H9 (cell line): Measurements from ENCODE around the gene RXFP3. TPM values are rescaled to one million over a fixed set of nuclear protein-coding genes. Genes with fewer than 3 reads are reported as not detected.

Experiments
- DNase-seq: peaks from one replicate; pipeline ENCODE4 v3.0.0-alpha.2; 2017
- H2AFZ ChIP-seq: one replicate; pipeline ENCODE4 v1.6.1; 2013; ENCODE audit warnings: mild to moderate bottlenecking, low read length, control low read depth, moderate library complexity
- H2AK5ac ChIP-seq: 2 replicates; pipeline ENCODE4 v1.6.1; 2013; ENCODE audit warnings: low read length, control low read depth, mixed read lengths; ENCODE audit not compliant: insufficient read length
- H2BK120ac ChIP-seq: one replicate; pipeline ENCODE4 v1.6.1; 2013; ENCODE audit warnings: low read depth, mild to moderate bottlenecking, low read length, control low read depth, inconsistent platforms; ENCODE audit not compliant: poor library complexity, severe bottlenecking
- H2BK12ac ChIP-seq: 2 replicates; pipeline ENCODE4 v1.6.1; 2013; ENCODE audit warnings: low read length, control low read depth, mixed read lengths, low read depth; ENCODE audit not compliant: insufficient read length
- H2BK15ac ChIP-seq: 2 replicates; pipeline ENCODE4 v1.6.1; 2013; ENCODE audit warnings: low read depth, low read length, control low read depth
- H2BK20ac ChIP-seq: one replicate; pipeline ENCODE4 v1.6.1; 2013; ENCODE audit warnings: low read depth, mild to moderate bottlenecking, low read length, control low read depth, inconsistent platforms; ENCODE audit not compliant: poor library complexity, severe bottlenecking
- H2BK5ac ChIP-seq: 2 replicates; pipeline ENCODE4 v1.6.1; 2013; ENCODE audit warnings: low read length, control low read depth, mixed read lengths; ENCODE audit not compliant: insufficient read length
- H3K14ac ChIP-seq: 2 replicates; pipeline ENCODE4 v1.6.1; 2013; ENCODE audit warnings: low read length, control low read depth; ENCODE audit not compliant: insufficient read depth
- H3K18ac ChIP-seq: 2 replicates; pipeline ENCODE4 v1.6.1; 2013; ENCODE audit warnings: low read depth, mild to moderate bottlenecking, mixed read lengths, low read length, control low read depth; ENCODE audit not compliant: insufficient read length
- H3K23ac ChIP-seq: 2 replicates; pipeline ENCODE4 v1.6.1; 2013; ENCODE audit warnings: low read length, control low read depth, mixed read lengths, low read depth; ENCODE audit not compliant: insufficient read length
- H3K23me2 ChIP-seq: 2 replicates; pipeline ENCODE4 v1.6.1; 2013; ENCODE audit warnings: low read depth, mild to moderate bottlenecking, mixed read lengths, low read length, control low read depth; ENCODE audit not compliant: insufficient read length, poor library complexity, severe bottlenecking
- H3K27ac ChIP-seq: 2 replicates; pipeline ENCODE4 v1.5.1; 2013; ENCODE audit warnings: low read length, control low read depth, mixed read lengths, low read depth; ENCODE audit not compliant: insufficient read length
- H3K27me3 ChIP-seq: 2 replicates; pipeline ENCODE4 v1.6.1; 2013; ENCODE audit warnings: low read length, control low read depth, inconsistent platforms; ENCODE audit not compliant: insufficient read depth
- H3K4ac ChIP-seq: 2 replicates; pipeline ENCODE4 v1.6.1; 2013; ENCODE audit warnings: low read depth, mild to moderate bottlenecking, control low read depth, inconsistent platforms, low read length, moderate library complexity
- H3K4me1 ChIP-seq: 2 replicates; pipeline ENCODE4 v1.6.1; 2013; ENCODE audit warnings: low read length, control low read depth, inconsistent platforms; ENCODE audit not compliant: insufficient read depth
- H3K4me2 ChIP-seq: 2 replicates; pipeline ENCODE4 v1.6.1; 2013; ENCODE audit warnings: low read length, control low read depth, mixed read lengths; ENCODE audit not compliant: insufficient read length, insufficient read depth
- H3K56ac ChIP-seq: 2 replicates; pipeline ENCODE4 v1.6.1; 2013; ENCODE audit warnings: low read depth, mild to moderate bottlenecking, mixed read lengths, low read length, control low read depth; ENCODE audit not compliant: insufficient read length
- H3K79me1 ChIP-seq: 2 replicates; pipeline ENCODE4 v1.6.1; 2013; ENCODE audit warnings: low read depth, mild to moderate bottlenecking, moderate library complexity, low read length, control low read depth, inconsistent platforms; ENCODE audit not compliant: insufficient read depth, poor library complexity, severe bottlenecking
- H3K79me2 ChIP-seq: 2 replicates; pipeline ENCODE4 v1.6.1; 2013; ENCODE audit warnings: low read length, control low read depth, inconsistent platforms; ENCODE audit not compliant: insufficient read depth
- H3K9ac ChIP-seq: 2 replicates; pipeline ENCODE4 v1.6.1; 2013; ENCODE audit warnings: low read length, control low read depth, mixed read lengths; ENCODE audit not compliant: insufficient read length; ENCODE audit errors: extremely low read depth
- H3K9me3 ChIP-seq: one replicate; pipeline ENCODE4 v1.6.1; 2013; ENCODE audit warnings: low read depth, low read length, inconsistent platforms; ENCODE audit not compliant: control insufficient read depth
- H3T11ph ChIP-seq: one replicate; pipeline ENCODE4 v1.6.1; 2013; ENCODE audit warnings: mild to moderate bottlenecking, low read length, control low read depth, inconsistent platforms
- H4K20me1 ChIP-seq: one replicate; pipeline ENCODE4 v1.6.1; 2013; ENCODE audit not compliant: control insufficient read depth, insufficient read length, insufficient read depth
- H4K5ac ChIP-seq: 2 replicates; pipeline ENCODE4 v1.6.1; 2013; ENCODE audit warnings: low read depth, mild to moderate bottlenecking, mixed read lengths, low read length, control low read depth; ENCODE audit not compliant: insufficient read length
- H4K8ac ChIP-seq: replicated peaks from 2 replicates; pipeline ENCODE4 v1.6.1; 2013; ENCODE audit warnings: low read length, control low read depth, mixed read lengths, low read depth; ENCODE audit not compliant: insufficient read length
- H4K91ac ChIP-seq: 2 replicates; pipeline ENCODE4 v1.6.1; 2013; ENCODE audit warnings: low read depth, mild to moderate bottlenecking, moderate library complexity, mixed read lengths, low read length, control low read depth; ENCODE audit not compliant: insufficient read length
- H3K27ac Mint-ChIP-seq, 3 experiments: 2 replicates in 2 of 3; 3 replicates in 1 of 3; pipeline ENCODE4 v1.8.0; 2020 to 2021; ENCODE audit warnings: mixed read lengths in 3 of 3, mild to moderate bottlenecking in 1 of 3, moderate library complexity in 1 of 3
- H3K27me3 Mint-ChIP-seq: 2 replicates; pipeline ENCODE4 v1.8.0; 2021; ENCODE audit warnings: low read depth, mild to moderate bottlenecking, moderate library complexity, mixed read lengths
- H3K36me3 Mint-ChIP-seq, 3 experiments: 2 replicates in 2 of 3; 3 replicates in 1 of 3; pipeline ENCODE4 v1.8.0; 2020 to 2021; ENCODE audit warnings: low read depth in 3 of 3, mixed read lengths in 3 of 3; ENCODE audit not compliant: insufficient read depth in 1 of 3
- H3K4me1 Mint-ChIP-seq, 2 experiments: 2 replicates each; pipeline ENCODE4 v1.8.0; 2020; ENCODE audit warnings: mixed read lengths in 2 of 2
- H3K4me3 Mint-ChIP-seq, 2 experiments: 2 replicates in 1 of 2; 3 replicates in 1 of 2; pipeline ENCODE4 v1.8.0; 2020 to 2021; ENCODE audit warnings: mild to moderate bottlenecking in 2 of 2, mixed read lengths in 2 of 2, moderate library complexity in 1 of 2
- H3K9me3 Mint-ChIP-seq, 2 experiments: 2 replicates in 1 of 2; 3 replicates in 1 of 2; pipeline ENCODE4 v1.8.0; 2020; ENCODE audit warnings: mild to moderate bottlenecking in 2 of 2, mixed read lengths in 2 of 2, moderate library complexity in 1 of 2
- CTCF ChIP-seq: fragments of 200-600 bp; sonication (generic); conservative IDR thresholded peaks from 3 replicates; pipeline ENCODE4 v1.8.0; 2021; ENCODE audit warnings: antibody characterized with exemption, mild to moderate bottlenecking
- WGBS: extraction: QIAGEN DNeasy Blood & Tissue Kit; methylation state at CpG from one replicate; pipeline ENCODE4 v1.1.7; 2013; ENCODE audit warnings: missing lambda C conversion rate, low lambda C conversion rate, mixed read lengths; ENCODE audit not compliant: insufficient read length; ENCODE audit errors: extremely low coverage; 5-methylcytosine and 5-hydroxymethylcytosine counted together
- total RNA-seq: library from RNA; stranded (reverse); gene quantifications from 2 replicates; pipeline ENCODE4 v1.2.1, GENCODE V29; 2021

The RXFP3 gene
- total RNA-seq, 1 experiment from 2014 or later: not detected

- Histone ChIP-seq H3K27me3 (no peaks in the 10 kb centered on the region), H4K8ac (no peak overlapping the region), H3K23me2 (no peaks in the 10 kb centered on the region), H3K4me1 (peaks cover 7% of the 10 kb centered on the region; the same call in 1 of the 2 replicates), H3K79me2 (no peaks in the 10 kb centered on the region), H3K4ac (no peak overlapping the region), H4K91ac (no peak overlapping the region), H2BK5ac (no peak overlapping the region), H3K9ac (no peak overlapping the region), H3K23ac (no peak overlapping the region), H2BK15ac (no peak overlapping the region), H2BK12ac (no peak overlapping the region), H4K5ac (no peak overlapping the region), H3K79me1 (no peaks in the 10 kb centered on the region), H3T11ph (no peak overlapping the region), H3K14ac (no peak overlapping the region), H2BK20ac (no peak overlapping the region), H2AK5ac (no peak overlapping the region), H3K27ac (no peak overlapping the region), H3K56ac (no peak overlapping the region), H4K20me1 (no peaks in the 10 kb centered on the region), H3K9me3 (no peaks in the 10 kb centered on the region), H2AFZ (no peak overlapping the region), H3K18ac (no peak overlapping the region), H3K4me2 (no peak overlapping the region), H2BK120ac (no peak overlapping the region)
- H3K4me3 Mint-ChIP-seq: no peak overlapping the region; a peak in 1 of 5 replicates
- H3K27ac Mint-ChIP-seq: peak overlapping the region in 1 of 3 experiments; percentile 79; a peak in 1 of 7 replicates
- no peak for TF ChIP-seq CTCF
- H3K36me3 Mint-ChIP-seq: no peaks in the 10 kb centered on the region; a peak in 1 of 7 replicates
- no peaks in the 10 kb centered on the region for H3K27me3 Mint-ChIP-seq
- no peaks in the 10 kb centered on the region for H3K9me3 Mint-ChIP-seq
- peaks cover 41% of the 10 kb centered on the region in 2 experiments for H3K4me1 Mint-ChIP-seq
- no peak for DNase-seq
- no CpG with 5 or more reads among the region's 2 CpGs for WGBS
Observed at GRCh38 chr5:33928283-33928682, 7.9 kb upstream of the RXFP3 start.
